NCI-H524 treated with DMSO at 0.1 percent for 48 hours (cell line): Measurements from ENCODE around the gene MAGEA12.
"Not testable (repeated sequence)": the region's sequence is repeated elsewhere in the genome, so short reads cannot be mapped to it uniquely, and the experiment has no call there.

Experiments used
- DNase-seq: peaks from one replicate; lab custom pipeline; 2025; lab: John Stamatoyannopoulos, UW

MAGEA12 gene, protein sequence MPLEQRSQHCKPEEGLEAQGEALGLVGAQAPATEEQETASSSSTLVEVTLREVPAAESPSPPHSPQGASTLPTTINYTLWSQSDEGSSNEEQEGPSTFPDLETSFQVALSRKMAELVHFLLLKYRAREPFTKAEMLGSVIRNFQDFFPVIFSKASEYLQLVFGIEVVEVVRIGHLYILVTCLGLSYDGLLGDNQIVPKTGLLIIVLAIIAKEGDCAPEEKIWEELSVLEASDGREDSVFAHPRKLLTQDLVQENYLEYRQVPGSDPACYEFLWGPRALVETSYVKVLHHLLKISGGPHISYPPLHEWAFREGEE

DNA sequence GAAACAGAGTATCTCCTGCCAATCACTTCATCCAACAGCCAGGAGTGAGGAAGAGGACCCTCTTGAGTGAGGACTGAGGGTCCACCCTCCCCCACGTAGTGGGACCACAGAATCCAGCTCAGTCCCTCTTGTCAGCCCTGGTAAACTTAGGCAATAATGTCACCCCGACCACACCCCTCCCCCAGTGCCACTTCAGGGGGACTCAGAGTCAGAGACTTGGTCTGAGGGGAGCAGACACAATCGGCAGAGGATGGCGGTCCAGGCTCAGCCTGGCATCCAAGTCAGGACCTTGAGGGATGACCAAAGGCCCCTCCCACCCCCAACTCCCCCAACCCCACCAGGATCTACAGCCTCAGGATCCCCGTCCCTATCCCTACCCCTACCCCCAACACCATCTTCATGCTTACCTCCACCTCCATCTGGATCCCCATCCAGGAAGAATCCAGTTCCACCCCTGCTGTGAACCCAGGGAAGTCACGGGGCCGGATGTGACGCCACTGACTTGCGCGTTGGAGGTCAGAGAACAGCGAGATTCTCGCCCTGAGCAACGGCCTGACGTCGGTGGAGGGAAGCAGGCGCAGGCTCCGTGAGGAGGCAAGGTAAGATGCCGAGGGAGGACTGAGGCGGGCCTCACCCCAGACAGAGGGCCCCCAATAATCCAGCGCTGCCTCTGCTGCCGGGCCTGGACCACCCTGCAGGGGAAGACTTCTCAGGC is at the start of gene MAGEA12, which contains the start of gene CSAG1:
TSS of gene MAGEA12 (plus strand) at position 497 of the 715 bp plus-strand sequence. CDS start 2,405 bp downstream, outside the sequence.
TSS of gene CSAG1 (minus strand) at position 461 of the 715 bp plus-strand sequence. CDS start 1,261 bp downstream, outside the sequence.
- no peak for DNase-seq

DNA sequence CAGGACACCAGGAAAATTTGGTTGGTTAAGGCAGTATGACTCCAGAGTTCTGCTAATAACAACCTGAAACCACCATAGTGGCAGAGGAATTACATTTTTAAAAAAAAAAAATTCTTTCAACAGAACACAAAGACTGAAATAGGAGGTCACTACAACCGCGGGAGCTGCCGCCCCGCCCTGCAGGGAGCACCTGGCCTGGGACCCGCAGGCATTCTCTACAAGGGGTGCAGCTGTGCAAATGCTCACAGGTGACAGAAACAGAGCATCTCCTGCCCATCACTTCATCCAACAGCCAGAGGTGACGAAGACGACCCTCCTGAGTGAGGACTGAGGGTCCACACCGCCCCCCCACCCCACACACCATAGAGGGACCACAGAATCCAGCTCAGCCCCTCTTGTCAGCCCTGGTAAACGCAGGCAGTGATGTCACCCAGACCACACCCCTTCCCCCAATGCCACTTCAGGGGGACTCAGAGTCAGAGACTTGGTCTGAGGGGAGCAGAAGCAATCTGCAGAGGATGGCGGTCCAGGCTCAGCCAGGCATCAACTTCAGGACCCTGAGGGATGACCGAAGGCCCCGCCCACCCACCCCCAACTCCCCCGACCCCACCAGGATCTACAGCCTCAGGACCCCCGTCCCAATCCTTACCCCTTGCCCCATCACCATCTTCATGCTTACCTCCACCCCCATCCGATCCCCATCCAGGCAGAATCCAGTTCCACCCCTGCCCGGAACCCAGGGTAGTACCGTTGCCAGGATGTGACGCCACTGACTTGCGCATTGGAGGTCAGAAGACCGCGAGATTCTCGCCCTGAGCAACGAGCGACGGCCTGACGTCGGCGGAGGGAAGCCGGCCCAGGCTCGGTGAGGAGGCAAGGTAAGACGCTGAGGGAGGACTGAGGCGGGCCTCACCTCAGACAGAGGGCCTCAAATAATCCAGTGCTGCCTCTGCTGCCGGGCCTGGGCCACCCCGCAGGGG is 35.3 kb upstream of the MAGEA12 start, which contains the start of gene MAGEA3:
TSS of gene MAGEA3 (plus strand) at position 843 of the 980 bp plus-strand sequence. CDS start 2,039 bp downstream, outside the sequence.
- not testable (repeated sequence) for DNase-seq

DNA sequence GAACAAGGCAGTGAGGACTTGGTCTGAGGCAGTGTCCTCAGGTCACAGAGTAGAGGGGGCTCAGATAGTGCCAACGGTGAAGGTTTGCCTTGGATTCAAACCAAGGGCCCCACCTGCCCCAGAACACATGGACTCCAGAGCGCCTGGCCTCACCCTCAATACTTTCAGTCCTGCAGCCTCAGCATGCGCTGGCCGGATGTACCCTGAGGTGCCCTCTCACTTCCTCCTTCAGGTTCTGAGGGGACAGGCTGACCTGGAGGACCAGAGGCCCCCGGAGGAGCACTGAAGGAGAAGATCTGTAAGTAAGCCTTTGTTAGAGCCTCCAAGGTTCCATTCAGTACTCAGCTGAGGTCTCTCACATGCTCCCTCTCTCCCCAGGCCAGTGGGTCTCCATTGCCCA is 33.2 kb upstream of the MAGEA12 start:
- DNase-seq: not testable (repeated sequence)

DNA sequence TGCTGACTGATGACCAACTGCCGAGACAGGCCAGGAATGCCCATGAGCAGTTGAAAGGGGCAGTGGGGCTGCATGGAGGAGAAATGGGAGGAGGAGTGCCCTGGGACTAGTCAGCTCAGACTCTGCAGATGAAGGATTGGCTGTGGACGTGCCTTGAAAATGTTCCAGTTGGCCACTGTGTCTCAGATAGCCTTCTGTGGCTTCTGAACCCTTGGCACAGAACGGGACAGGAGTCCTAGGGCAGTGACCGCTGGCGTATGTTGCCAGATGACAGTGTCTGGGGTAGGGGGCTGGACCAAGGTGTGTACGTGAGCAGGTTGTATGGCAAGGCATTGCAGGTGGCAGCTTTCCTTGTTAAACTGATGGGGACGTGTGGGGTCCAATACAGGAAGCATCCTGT is 27.1 kb upstream of the MAGEA12 start:
- not testable (repeated sequence) for DNase-seq

DNA sequence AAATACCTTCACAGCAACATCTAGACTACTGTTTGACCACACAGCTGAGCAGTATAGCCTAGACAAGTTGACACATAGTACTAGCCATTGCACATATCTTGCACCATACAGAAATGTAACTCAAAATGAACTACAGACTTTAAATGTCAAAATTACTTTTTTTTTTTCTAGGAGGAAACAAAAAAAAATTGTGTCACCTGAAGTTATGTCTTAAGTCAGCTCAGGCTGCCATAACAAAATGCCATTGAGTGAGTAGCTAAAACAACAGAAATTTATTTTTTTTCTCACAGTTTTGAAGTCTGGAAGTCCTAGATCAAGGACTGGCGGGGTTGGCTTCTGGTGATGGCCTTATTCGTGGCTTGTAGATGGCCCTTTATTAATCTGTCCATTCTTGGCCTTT is 24.4 kb upstream of the MAGEA12 start, which contains the start of gene CSAG2:
TSS of gene CSAG2 (minus strand) at position 101 of the 400 bp plus-strand sequence. CDS start 161 bp downstream, outside the sequence.
- not testable (repeated sequence) for DNase-seq

DNA sequence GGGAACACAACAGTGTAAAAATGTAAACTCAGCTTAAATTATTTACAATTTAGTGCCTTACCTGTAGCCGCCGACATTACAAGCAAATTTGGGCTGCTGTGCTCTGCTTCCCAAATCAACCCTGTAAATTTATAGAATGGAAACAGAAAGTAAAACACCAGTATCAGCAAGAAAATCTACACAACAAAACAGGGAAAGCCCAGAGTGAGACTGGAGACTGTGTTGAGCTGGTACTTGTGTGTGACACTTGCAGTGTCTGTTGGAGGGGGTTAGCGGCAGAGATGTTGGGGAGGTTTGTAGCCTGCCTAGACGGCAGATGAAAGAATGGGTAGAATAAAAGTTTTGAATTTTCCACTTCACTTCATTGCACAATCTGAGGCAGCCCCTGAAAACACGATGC is 20.4 kb upstream of the MAGEA12 start:
- not testable (repeated sequence) for DNase-seq

DNA sequence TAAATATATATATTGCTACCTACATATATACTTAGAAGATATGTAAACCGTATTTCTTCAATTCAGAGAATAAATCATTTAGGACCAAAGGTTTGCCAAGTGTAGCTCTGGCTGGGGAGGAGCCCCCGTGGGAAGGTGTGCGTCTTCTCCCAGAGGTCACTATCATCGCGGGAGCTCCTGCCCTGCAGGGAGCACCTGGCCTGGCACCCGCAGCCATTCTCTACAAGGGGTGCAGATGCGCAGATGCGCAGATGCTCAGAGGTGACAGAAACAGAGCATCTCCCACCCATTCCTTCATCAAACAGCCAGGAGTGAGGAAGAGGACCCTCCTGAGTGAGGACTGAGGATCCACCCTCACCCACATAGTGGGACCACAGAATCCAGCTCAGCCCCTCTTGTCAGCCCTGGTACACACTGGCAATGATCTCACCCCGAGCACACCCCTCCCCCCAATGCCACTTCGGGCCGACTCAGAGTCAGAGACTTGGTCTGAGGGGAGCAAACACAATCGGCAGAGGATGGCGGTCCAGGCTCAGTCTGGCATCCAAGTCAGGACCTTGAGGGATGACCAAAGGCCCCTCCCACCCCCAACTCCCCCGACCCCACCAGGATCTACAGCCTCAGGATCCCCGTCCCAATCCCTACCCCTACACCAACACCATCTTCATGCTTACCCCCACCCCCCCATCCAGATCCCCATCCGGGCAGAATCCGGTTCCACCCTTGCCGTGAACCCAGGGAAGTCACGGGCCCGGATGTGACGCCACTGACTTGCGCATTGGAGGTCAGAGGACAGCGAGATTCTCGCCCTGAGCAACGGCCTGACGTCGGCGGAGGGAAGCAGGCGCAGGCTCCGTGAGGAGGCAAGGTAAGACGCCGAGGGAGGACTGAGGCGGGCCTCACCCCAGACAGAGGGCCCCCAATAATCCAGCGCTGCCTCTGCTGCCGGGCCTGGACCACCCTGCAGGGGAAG is 19.5 kb upstream of the MAGEA12 start, which contains the start of gene MAGEA2B:
TSS of gene MAGEA2B (plus strand) at position 814 of the 973 bp plus-strand sequence. CDS start 2,479 bp downstream, outside the sequence.
- not testable (repeated sequence) for DNase-seq

DNA sequence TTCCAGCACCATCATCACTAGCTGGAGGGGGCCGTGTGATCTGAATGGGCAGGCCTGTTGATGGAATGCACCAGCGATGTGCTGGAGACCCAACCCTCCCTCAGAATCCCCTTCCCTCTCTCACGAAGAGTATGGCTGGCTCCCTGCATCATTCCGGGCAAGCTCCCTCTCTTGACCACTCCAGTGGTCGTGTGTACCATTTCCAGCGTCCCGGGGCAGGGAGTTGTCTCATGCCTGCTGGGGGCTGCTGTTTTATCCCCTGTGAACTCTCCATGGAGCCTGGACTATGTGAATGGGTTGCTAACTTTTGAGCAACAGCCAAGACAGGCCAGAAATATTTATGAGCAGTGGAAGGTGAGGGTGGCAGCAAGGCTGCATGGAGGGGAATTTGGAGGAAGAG is 8.1 kb upstream of the MAGEA12 start:
- DNase-seq: no peak

DNA sequence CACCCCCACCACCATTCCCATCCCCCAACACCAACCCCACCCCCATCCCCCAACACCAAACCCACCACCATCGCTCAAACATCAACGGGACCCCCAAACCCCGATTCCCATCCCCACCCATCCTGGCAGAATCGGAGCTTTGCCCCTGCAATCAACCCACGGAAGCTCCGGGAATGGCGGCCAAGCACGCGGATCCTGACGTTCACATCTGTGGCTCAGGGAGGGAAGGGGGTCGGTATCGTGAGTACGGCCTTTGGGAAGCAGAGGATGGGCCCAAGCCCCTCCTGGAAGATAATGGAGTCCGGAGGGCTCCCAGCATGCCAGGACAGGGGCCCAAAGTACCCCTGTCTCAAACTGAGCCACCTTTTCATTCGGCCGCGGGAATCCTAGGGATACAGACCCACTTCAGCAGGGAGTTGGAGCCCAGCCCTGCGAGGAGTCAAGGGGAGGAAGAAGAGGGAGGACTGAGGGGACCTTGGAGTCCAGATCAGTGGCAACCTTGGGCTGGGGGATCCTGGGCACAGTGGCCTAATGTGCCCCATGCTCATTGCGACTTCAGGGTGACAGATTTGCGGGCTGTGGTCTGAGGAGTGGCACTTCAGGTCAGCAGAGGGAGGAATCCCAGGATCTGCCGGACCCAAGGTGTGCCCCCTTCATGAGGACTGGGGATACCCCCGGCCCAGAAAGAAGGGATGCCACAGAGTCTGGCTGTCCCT is 744 bp downstream of the MAGEA12 start:
- DNase-seq: not testable (repeated sequence)

DNA sequence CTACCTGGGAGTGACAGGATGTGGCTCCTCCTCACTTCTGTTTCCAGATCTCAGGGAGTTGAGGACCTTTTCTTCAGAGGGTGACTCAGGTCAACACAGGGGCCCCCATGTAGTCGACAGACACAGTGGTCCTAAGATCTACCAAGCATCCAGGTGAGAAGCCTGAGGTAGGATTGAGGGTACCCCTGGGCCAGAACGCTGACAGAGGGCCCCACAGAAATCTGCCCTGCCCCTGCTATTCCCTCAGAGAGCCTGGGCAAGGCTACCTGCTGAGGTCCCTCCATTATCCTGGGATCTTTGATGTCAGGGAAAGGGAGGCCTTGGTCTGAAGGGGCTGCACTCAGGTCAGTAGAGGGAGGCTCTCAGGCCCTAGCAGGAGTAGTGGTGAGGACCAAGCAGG is 1.5 kb downstream of the MAGEA12 start:
- DNase-seq: no peak

DNA sequence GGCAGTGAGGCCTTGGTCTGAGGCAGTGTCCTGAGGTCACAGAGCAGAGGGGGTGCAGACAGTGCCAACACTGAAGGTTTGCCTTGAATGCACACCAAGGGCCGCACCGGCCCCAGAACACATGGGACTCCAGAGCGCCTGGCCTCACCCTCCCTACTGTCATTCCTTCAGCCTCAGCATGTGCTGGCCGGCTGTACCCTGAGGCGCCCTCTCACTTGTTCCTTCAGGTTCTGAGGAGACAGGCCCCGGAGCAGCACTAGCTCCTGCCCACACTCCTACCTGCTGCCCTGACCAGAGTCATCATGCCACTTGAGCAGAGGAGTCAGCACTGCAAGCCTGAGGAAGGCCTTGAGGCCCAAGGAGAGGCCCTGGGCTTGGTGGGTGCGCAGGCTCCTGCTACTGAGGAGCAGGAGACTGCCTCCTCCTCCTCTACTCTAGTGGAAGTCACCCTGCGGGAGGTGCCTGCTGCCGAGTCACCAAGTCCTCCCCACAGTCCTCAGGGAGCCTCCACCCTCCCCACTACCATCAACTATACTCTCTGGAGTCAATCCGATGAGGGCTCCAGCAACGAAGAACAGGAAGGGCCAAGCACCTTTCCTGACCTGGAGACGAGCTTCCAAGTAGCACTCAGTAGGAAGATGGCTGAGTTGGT is 2.4 kb downstream of the MAGEA12 start:
- DNase-seq: no peak

DNA sequence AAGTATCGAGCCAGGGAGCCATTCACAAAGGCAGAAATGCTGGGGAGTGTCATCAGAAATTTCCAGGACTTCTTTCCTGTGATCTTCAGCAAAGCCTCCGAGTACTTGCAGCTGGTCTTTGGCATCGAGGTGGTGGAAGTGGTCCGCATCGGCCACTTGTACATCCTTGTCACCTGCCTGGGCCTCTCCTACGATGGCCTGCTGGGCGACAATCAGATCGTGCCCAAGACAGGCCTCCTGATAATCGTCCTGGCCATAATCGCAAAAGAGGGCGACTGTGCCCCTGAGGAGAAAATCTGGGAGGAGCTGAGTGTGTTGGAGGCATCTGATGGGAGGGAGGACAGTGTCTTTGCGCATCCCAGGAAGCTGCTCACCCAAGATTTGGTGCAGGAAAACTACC is 3.0 kb downstream of the MAGEA12 start:
- not testable (repeated sequence) for DNase-seq

DNA sequence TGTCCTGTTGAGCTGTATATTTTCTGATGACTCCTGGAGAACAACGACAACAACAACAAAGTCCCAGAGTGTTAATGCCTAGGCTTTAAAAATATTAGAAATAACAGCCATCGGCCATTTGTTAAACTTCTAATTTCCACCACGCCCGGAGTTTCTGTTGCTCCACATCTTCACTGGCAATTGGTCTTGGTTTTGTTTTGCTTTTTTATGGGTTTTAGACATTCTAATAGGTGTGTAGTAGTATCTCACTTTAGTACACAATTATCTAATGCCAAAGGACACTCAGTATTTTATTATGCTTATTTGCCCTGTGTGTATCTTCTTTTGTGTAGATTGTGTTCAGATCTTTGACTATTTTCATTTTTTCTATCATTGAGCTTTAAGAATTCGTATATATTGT is 5.0 kb downstream of the MAGEA12 start:
- DNase-seq: no peak

DNA sequence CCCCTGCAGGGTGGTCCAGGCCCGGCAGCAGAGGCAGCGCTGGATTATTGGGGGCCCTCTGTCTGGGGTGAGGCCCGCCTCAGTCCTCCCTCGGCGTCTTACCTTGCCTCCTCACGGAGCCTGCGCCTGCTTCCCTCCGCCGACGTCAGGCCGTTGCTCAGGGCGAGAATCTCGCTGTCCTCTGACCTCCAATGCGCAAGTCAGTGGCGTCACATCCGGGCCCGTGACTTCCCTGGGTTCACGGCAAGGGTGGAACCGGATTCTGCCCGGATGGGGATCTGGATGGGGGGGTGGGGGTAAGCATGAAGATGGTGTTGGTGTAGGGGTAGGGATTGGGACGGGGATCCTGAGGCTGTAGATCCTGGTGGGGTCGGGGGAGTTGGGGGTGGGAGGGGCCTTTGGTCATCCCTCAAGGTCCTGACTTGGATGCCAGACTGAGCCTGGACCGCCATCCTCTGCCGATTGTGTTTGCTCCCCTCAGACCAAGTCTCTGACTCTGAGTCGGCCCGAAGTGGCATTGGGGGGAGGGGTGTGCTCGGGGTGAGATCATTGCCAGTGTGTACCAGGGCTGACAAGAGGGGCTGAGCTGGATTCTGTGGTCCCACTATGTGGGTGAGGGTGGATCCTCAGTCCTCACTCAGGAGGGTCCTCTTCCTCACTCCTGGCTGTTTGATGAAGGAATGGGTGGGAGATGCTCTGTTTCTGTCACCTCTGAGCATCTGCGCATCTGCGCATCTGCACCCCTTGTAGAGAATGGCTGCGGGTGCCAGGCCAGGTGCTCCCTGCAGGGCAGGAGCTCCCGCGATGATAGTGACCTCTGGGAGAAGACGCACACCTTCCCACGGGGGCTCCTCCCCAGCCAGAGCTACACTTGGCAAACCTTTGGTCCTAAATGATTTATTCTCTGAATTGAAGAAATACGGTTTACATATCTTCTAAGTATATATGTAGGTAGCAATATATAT is 20.4 kb downstream of the MAGEA12 start, which contains the start of gene MAGEA2:
TSS of gene MAGEA2 (minus strand) at position 157 of the 965 bp plus-strand sequence. CDS start 2,479 bp downstream, outside the sequence.
- DNase-seq: not testable (repeated sequence)

DNA sequence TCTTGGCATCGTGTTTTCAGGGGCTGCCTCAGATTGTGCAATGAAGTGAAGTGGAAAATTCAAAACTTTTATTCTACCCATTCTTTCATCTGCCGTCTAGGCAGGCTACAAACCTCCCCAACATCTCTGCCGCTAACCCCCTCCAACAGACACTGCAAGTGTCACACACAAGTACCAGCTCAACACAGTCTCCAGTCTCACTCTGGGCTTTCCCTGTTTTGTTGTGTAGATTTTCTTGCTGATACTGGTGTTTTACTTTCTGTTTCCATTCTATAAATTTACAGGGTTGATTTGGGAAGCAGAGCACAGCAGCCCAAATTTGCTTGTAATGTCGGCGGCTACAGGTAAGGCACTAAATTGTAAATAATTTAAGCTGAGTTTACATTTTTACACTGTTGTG is 21.3 kb downstream of the MAGEA12 start:
- not testable (repeated sequence) for DNase-seq

DNA sequence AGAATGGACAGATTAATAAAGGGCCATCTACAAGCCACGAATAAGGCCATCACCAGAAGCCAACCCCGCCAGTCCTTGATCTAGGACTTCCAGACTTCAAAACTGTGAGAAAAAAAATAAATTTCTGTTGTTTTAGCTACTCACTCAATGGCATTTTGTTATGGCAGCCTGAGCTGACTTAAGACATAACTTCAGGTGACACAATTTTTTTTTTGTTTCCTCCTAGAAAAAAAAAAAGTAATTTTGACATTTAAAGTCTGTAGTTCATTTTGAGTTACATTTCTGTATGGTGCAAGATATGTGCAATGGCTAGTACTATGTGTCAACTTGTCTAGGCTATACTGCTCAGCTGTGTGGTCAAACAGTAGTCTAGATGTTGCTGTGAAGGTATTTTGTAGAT is 25.4 kb downstream of the MAGEA12 start, which contains the start of gene CSAG3:
TSS of gene CSAG3 (plus strand) at position 301 of the 400 bp plus-strand sequence.
- DNase-seq: not testable (repeated sequence)

DNA sequence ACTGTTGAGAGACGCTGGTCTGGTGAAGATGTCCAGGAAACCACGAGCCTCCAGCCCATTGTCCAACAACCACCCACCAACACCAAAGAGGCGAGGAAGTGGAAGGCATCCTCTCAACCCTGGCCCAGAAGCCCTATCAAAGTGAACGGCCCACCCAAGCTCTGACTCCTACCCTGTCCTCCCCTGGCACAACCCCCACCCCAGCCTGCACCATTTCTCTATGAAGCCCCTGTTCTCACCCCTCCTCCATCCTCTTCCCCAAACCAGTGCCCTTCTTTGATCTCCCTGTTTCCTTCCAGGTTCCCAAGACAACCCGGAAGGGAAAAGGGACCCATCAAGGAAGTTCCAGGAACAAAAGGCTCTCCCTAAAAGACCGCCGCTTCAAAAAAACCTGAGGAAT is 26.0 kb downstream of the MAGEA12 start:
- not testable (repeated sequence) for DNase-seq
